Stimulated activated CD4-positive, alpha-beta T cell treated with anti-CD3 and anti-CD28 coated beads, Interleukin-1b, Interleukin-23, amount 100 ng/mL, for 4 hours (primary cell): ENCODE results near the gene PCYT2.

Source experiments
- DNase-seq, 2 donors: peaks; one replicate each; pipeline ENCODE4 v3.0.0-alpha.2; 2020; ENCODE audit warnings: low read depth in 2 of 2

Gene PCYT2

GRCh38 chr17:81871387-81872230 is 39.6 kb downstream of the PCYT2 start:
- DNase-seq = peak; percentile 96 to 97

- DNase-seq = no peak
These were observed 40.2 kb downstream of the PCYT2 start, which contains the start of gene ARHGDIA for GRCh38 chr17:81870981-81871386. ARHGDIA (minus strand) TSS chr17:81871337; CDS start chr17:81869930, 1,407 bp downstream.

GRCh38 chr17:81870131-81870980 is 40.8 kb downstream of the PCYT2 start:
- DNase-seq = peak in 1 of 2 donors; percentile 39

- DNase-seq = peak in 1 of 2 donors; percentile 43
These were observed 41.7 kb downstream of the PCYT2 start for GRCh38 chr17:81869221-81870130.

DNA sequence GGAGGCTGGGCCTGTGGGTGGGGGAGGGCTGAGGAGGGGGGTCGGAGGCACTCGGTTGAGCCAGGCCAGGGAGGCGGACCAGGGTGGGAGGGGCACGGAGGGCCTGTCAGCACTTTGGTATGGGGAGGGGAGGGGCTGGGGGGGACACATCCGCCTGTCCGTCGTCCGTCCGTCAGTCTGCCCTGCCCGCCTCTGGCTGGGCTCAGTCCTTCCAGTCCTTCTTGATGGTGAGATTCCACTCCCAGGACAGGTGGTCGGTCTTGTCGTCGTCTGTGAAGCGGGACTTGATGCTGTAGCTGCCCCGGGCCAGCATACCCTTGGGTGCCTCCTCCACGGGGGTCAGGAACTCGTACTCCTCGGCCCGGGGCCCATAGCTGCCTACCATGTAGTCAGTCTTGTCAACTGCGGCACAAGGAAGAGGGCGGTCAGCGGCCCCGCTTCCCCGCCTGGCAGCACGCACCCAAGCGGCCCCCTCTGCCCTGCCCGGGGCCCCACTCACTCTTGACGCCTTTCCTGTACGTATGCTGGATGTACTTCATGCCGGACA is 42.5 kb downstream of the PCYT2 start:
- DNase-seq = no peak

GRCh38 chr17:81867991-81868673 is 43.1 kb downstream of the PCYT2 start:
- DNase-seq = no peak

DNA sequence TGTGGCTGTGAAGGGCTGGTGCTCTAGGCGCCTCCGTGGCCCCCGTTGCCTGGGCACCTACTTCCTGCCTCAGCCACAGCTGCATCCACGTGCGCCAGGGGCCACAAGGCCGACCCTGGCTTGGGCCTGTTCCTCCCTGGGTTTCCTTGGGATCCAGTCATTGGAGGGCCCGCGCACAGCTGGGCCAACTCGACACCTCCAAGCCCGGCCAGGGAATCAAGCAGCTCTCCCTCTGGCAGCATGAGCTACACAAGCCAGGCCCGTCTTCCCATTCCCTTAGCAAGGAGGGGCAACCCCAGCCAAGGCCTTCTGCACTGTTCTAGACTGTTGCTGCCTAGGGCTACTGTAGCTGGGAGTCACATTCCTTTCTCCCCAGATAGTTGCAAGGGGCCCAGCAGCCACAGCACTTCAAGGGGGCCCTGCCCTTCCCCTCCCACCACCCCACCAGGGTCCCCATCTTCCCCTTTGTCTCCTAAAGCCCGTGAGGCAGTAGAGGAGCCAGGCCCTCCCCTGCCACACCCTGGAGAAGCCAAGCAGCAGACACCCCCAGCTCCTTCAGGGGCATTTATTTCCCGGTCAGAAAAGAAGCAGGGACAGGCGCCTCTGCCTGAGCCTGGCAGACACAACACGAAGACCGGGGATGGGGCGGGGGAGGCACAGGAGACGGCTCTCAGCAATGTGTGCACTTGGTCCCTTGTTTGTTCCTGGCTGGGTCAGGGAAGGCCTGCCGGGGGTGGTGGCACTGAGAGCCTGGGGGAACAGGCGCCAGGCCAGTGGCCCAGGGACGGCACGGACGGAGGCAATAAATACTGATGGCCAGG is 43.8 kb downstream of the PCYT2 start:
- DNase-seq = peak in 1 of 2 donors; percentile 27

DNA sequence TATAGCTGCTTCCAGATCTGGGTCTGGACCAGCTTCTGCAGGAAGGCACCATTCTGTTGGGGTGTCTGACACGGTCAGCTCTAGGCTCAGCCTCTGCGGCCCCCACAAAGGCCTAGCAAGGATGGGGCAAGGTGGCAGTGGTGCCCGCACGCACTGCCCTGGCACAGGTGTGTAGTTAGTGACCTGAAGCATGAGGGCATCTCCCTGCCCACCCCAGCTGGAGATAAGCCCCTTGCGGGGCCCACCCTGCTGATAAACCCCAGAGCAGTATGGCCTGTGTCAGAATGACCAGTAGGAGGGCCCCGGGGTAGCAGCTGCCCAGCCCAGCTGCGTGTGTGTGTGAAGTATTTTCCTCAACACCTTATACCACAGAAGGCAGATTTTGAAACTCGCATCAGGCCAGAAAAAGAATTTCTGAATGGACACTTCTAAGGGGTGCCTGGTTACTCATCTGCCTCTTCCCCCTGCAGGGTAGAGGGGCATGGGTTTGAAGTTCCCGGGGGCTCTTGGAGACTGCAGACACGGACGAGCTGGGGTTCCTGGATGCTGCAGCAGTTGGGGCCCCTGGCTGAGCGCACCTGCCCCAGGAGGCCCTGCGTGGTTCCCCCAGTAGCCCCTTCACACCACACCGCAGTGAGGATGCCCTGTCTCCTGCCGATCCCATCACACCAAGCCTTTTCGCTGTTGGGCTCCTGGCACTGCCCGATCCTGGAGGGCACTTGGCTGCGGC is 44.6 kb downstream of the PCYT2 start:
- DNase-seq = no peak

GRCh38 chr17:81865733-81866439 is 45.3 kb downstream of the PCYT2 start:
- DNase-seq = no peak

- DNase-seq = no peak
These were observed 45.9 kb downstream of the PCYT2 start for GRCh38 chr17:81865358-81865732.

GRCh38 chr17:81863833-81864768 is 47.1 kb downstream of the PCYT2 start:
- DNase-seq = no peak

DNA sequence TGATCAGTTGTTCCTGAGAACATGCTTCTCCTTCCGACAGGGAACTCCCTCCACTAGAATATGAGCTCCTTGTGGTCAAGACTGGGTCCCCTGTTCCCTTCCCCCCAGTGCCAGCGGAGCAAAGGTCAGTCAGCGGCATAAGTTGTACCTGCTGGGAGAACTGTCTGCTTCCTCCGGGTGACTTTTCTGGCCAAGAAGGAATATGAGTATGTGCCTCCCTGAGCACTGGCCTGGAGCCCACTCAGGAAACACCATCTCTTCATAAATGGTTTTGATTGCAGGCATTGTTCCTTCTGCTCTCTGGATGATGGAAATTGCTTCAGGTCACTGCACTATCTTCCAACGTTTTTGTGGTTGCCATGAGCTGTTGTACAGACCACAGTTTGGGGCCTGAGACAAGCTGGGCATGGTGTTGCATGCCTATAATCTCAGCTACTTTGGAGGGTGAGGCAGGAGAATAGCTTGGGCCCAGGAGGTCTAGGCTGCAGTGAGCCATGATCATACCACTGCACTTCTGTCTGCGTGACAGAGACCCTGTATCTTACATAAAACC is 48.0 kb downstream of the PCYT2 start:
- no peak for DNase-seq

GRCh38 chr17:81860756-81861568 is 50.2 kb downstream of the PCYT2 start:
- peak; percentile 99 for DNase-seq

GRCh38 chr17:81859906-81860755 is 51.1 kb downstream of the PCYT2 start, which contains the start of gene P4HB:
P4HB (minus strand) TSS chr17:81860535; CDS start chr17:81860471, 64 bp downstream.
- DNase-seq = peak in 1 of 2 donors; percentile 90
